ENCODE measurements around the gene MYZAP.

The MYZAP gene

DNA sequence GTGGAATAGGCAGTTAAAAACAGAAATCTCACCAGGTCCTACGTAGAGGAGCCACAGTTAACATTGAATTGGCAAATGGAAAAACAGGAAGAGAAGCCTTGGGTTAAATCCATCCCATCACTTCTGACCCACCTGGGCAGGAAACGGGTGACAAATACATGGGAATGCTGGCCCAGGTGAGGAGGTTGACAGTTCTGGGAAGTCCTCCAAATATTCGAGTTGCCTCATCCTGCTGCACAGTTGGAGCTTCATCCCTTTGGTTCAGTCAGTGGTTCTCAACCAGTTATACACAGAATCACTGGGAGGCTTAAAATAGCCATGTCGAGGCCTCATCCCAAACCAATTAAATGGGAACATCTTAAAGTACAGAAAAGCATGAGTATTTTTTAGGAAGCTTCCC is 5.3 kb downstream of the MYZAP start:
- DNase-seq (ENCODE audit: low read depth in 1 of 2, low spot score in 1 of 2) = no peak
- H3K4me3 ChIP-seq (replicated peaks; ENCODE audit: insufficient read depth, low read length) = no peak overlapping the region
- H3K27me3 ChIP-seq (ENCODE audit: insufficient read depth, poor library complexity, severe bottlenecking) = peaks cover 15% of the 10 kb centered on the region
- no peak for TF ChIP-seq SPI1 (IDR thresholded peaks at IDR 0.05; ENCODE audit: borderline replicate concordance, low read depth)
- TF ChIP-seq, protein P1, sequence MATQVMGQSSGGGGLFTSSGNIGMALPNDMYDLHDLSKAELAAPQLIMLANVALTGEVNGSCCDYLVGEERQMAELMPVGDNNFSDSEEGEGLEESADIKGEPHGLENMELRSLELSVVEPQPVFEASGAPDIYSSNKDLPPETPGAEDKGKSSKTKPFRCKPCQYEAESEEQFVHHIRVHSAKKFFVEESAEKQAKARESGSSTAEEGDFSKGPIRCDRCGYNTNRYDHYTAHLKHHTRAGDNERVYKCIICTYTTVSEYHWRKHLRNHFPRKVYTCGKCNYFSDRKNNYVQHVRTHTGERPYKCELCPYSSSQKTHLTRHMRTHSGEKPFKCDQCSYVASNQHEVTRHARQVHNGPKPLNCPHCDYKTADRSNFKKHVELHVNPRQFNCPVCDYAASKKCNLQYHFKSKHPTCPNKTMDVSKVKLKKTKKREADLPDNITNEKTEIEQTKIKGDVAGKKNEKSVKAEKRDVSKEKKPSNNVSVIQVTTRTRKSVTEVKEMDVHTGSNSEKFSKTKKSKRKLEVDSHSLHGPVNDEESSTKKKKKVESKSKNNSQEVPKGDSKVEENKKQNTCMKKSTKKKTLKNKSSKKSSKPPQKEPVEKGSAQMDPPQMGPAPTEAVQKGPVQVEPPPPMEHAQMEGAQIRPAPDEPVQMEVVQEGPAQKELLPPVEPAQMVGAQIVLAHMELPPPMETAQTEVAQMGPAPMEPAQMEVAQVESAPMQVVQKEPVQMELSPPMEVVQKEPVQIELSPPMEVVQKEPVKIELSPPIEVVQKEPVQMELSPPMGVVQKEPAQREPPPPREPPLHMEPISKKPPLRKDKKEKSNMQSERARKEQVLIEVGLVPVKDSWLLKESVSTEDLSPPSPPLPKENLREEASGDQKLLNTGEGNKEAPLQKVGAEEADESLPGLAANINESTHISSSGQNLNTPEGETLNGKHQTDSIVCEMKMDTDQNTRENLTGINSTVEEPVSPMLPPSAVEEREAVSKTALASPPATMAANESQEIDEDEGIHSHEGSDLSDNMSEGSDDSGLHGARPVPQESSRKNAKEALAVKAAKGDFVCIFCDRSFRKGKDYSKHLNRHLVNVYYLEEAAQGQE (IDR thresholded peaks at IDR 0.05; ENCODE audit: insufficient replicate concordance, low read depth) = no peak
- no peak for TF ChIP-seq GABPA (IDR thresholded peaks at IDR 0.05; ENCODE audit: low read depth)
- TF ChIP-seq, protein P2, sequence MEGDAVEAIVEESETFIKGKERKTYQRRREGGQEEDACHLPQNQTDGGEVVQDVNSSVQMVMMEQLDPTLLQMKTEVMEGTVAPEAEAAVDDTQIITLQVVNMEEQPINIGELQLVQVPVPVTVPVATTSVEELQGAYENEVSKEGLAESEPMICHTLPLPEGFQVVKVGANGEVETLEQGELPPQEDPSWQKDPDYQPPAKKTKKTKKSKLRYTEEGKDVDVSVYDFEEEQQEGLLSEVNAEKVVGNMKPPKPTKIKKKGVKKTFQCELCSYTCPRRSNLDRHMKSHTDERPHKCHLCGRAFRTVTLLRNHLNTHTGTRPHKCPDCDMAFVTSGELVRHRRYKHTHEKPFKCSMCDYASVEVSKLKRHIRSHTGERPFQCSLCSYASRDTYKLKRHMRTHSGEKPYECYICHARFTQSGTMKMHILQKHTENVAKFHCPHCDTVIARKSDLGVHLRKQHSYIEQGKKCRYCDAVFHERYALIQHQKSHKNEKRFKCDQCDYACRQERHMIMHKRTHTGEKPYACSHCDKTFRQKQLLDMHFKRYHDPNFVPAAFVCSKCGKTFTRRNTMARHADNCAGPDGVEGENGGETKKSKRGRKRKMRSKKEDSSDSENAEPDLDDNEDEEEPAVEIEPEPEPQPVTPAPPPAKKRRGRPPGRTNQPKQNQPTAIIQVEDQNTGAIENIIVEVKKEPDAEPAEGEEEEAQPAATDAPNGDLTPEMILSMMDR (IDR thresholded peaks at IDR 0.05; ENCODE audit: insufficient read depth, low read length) = no peak
- TF ChIP-seq POLR2AphosphoS5 (IDR thresholded peaks at IDR 0.05; ENCODE audit: low read depth) = no peak
- no peak overlapping the region for H3K27ac ChIP-seq (replicated peaks)

DNA sequence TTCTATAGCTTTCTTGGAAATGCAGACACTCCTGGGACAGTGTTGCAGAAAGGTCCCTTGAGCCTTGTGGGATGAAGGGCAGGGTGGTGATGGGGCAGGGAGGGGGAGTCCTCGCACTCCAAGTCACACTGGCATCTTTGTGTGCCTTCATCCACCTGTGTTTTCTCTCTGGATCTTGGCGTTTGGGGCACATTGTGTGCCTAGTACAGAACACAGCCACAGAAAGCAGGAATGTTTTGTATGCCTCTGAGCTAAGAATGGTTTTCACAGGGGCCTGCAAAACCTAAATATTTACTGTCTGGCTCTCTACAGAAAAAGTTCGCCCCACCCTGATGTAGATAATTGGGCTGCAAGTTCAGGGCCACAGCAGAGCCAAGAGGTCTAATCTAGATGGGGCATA is 5.7 kb downstream of the MYZAP start:
- TF ChIP-seq POLR2AphosphoS5 (IDR thresholded peaks at IDR 0.05; ENCODE audit: low read depth) (no peak), GABPA (IDR thresholded peaks at IDR 0.05; ENCODE audit: low read depth) (no peak)
- Histone ChIP-seq H3K4me3 (replicated peaks; ENCODE audit: insufficient read depth, low read length) (no peak overlapping the region), H3K27me3 (ENCODE audit: insufficient read depth, poor library complexity, severe bottlenecking) (peaks cover 11% of the 10 kb centered on the region), H3K27ac (replicated peaks) (no peak overlapping the region)
- no peak for DNase-seq (ENCODE audit: low read depth in 1 of 2, low spot score in 1 of 2)

DNA sequence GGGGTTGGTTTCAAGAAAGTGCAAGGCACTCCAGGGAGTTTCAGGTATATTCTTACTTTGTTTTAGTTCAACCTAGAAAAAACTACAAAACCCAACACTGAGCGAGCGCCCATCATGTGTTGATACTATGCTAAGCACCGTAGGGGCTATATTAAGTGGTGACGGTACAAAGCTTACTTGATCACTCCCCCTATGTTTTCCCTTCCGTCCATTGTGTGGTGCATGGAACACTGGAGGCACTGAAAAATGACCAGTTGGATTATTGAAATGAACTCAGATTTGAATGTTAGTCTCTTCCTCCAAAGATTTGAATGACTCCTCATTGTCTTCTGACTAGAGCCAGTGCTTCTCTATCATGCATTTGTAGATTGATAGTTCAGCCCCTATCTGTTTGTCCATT is 6.6 kb downstream of the MYZAP start:
- DNase-seq (ENCODE audit: low read depth in 1 of 2, low spot score in 1 of 2) = no peak
- H3K27ac ChIP-seq (replicated peaks) = no peak overlapping the region
- peaks cover 4% of the 10 kb centered on the region for H3K27me3 ChIP-seq (ENCODE audit: insufficient read depth, poor library complexity, severe bottlenecking)
- no peak overlapping the region for H3K4me3 ChIP-seq (replicated peaks; ENCODE audit: insufficient read depth, low read length)
- TF ChIP-seq GABPA (IDR thresholded peaks at IDR 0.05; ENCODE audit: low read depth) = no peak
- TF ChIP-seq, protein P2 (IDR thresholded peaks at IDR 0.05; ENCODE audit: insufficient read depth, low read length) = no peak
- TF ChIP-seq POLR2AphosphoS5 (IDR thresholded peaks at IDR 0.05; ENCODE audit: low read depth) = no peak
- TF ChIP-seq, protein P1 (IDR thresholded peaks at IDR 0.05; ENCODE audit: insufficient replicate concordance, low read depth) = no peak
- no peak for TF ChIP-seq SPI1 (IDR thresholded peaks at IDR 0.05; ENCODE audit: borderline replicate concordance, low read depth)

DNA sequence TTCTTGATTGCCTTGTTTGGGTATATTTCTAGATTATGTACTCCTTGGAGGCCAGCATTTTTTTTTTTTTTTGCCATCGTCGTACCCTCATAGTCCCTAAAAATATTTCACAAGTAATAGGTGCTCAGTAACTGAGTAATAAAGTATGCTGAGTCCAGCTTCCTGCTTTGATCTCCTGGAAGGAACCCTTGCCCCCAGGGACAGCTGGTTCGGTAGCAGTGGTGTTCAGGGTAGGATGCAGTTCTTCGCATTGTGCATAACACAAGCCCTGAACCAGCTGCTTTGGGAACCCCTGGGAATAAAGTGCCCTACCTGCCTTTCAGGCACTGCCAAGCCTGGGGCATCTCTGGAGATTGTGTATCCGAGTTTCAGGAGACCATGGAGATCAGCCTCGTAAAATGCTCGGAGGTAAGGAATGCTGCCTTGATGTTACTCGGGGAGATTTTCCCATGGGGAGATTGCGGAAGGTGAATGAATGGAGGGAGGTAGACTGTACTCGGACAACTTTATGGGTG is 7.6 kb downstream of the MYZAP start:
- no peak for DNase-seq (ENCODE audit: low read depth in 1 of 2, low spot score in 1 of 2)
- H3K4me3 ChIP-seq (replicated peaks; ENCODE audit: insufficient read depth, low read length) = no peak overlapping the region
- H3K27ac ChIP-seq (replicated peaks) = no peak overlapping the region
- peaks cover 2% of the 10 kb centered on the region for H3K27me3 ChIP-seq (ENCODE audit: insufficient read depth, poor library complexity, severe bottlenecking)
- TF ChIP-seq, protein P1 (IDR thresholded peaks at IDR 0.05; ENCODE audit: insufficient replicate concordance, low read depth) = no peak
- TF ChIP-seq, protein P2 (IDR thresholded peaks at IDR 0.05; ENCODE audit: insufficient read depth, low read length) = no peak
- TF ChIP-seq POLR2AphosphoS5 (IDR thresholded peaks at IDR 0.05; ENCODE audit: low read depth) = no peak
- no peak for TF ChIP-seq GABPA (IDR thresholded peaks at IDR 0.05; ENCODE audit: low read depth)
- TF ChIP-seq SPI1 (IDR thresholded peaks at IDR 0.05; ENCODE audit: borderline replicate concordance, low read depth) = no peak

All from HL-60 (cell line).